T-helper 2 cell treated with Interferon-gamma antibody and Interleukin-4, amounts not matched to agents 100 ng/mL and 5 ng/mL, for 36 hours (primary cell): Measurements from ENCODE around the gene KCTD10. TPM values are rescaled to one million over a fixed set of nuclear protein-coding genes. Genes with fewer than 3 reads are reported as not detected.

Source experiments
- intact Hi-C: fragments of 100-400 bp; cut with micrococcal nuclease; formaldehyde crosslinking; loops from one replicate; pipeline ENCODE4 v1.15.1; 2023
- total RNA-seq: library from RNA; stranded (reverse); gene quantifications from 2 replicates; pipeline ENCODE4 v1.2.3, GENCODE V29; 2022

Gene KCTD10, protein sequence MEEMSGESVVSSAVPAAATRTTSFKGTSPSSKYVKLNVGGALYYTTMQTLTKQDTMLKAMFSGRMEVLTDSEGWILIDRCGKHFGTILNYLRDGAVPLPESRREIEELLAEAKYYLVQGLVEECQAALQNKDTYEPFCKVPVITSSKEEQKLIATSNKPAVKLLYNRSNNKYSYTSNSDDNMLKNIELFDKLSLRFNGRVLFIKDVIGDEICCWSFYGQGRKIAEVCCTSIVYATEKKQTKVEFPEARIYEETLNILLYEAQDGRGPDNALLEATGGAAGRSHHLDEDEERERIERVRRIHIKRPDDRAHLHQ
- 32.3 and 36.5 TPM in 2 replicates for total RNA-seq

DNA sequence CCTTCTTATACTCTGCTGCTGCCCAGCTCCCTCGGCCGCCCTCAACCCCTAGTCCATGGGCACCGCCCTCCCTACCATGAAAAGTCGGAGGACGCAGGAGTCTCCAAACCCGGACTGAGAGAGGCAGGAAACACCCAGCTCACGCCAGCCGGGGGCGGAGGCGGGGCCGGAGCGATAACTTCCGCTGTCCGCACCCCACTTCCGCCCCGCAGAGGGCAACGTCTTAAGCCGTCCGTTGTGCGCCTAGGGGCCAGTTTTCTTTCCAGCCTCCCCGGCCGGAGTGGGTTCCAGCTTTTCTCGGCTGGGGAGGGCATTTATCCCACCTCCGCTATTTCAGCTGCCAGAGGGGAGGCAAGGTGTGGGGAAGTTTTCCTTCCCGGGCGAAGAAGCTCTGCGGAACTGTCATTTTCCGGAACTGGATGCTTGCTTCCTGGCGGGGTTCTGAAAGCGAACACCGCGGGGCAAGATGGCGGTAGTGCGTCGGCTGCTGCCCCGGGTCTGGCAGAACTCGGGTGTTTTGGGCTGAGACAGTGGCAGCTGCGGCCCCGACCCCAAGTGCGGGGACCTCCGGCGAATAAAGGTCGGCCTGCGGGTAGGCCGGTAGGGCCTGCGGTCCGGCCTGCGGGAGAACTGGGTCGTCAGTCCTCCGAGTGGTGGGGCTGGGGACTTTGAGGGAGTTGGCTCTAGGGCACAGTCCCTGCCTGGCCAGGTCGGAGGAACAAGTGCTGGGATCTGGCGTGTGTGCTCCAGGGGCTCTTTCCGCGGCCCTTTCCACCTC, at the start of gene KCTD10, which contains the start of gene UBE3B:
TSS of gene KCTD10 (minus strand) at position 116 of the 778 bp plus-strand sequence. CDS start at position 78, 38 bp downstream.
TSS of gene UBE3B (plus strand) at position 450 of the 778 bp plus-strand sequence. CDS start 5,918 bp downstream, outside the sequence.
- intact Hi-C loops, result loop anchor here (1.0 to 2.0 kb wide), 3 partner anchors 96 to 425 kb away; partner anchors contain the start of genes FAM222A, MMAB, MVK and USP30

DNA sequence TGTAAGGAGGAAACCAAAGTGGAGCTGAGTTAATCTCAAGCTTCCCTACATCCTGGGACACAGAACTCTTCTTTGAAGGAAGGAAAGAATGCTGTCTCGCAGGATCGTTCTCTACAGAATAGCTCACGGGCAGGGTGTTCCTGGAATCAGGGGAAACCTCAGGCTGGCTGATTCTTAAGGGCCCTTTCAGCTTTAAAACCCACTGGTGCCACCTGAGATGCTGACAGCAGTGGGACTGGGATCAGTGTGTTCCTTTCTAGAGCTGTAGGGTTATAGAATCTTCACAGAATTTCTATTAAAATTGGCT, 48.1 kb upstream of the KCTD10 start:
- intact Hi-C loops, result no loop called here

DNA sequence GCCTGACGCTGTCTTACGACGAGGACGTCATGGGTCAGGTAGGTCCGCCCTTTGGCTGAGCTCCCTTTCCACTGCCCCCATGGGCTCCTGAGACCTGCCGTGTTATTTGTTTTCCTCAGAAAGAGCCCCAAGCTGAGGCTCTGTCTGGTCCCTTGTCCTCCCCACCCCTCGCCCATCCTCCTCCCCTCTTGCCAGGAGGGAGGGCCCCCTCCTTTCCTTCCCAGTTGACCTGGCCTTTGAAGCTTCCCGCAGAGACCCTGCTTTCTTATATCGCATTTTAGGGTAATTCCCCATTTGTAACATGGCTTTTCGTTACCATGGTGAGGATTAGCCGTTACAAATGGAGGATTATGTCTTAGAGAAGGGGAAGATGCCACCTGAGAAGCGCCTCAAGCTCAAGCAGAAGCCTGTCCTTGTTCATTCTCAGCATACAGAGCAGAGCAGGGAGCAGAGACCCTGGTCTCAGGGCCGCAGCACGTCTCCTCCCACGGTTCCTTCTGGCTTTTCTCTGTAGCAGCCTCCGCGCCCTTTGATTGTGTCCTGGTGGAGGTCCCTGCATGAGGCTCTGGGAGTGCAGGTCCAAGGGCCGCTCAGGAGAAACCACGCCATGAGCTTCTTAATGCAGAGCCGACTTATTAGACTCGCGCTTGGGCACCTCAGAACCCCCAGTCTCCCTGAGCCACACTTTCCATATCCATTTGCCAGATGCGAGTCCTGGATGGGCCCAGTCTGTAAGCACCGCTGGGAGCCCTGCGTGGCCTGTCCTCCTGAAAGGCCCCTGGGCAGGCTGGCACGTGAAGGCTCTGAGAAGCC, 47.6 kb upstream of the KCTD10 start:
- intact Hi-C loops, result no loop called here

DNA sequence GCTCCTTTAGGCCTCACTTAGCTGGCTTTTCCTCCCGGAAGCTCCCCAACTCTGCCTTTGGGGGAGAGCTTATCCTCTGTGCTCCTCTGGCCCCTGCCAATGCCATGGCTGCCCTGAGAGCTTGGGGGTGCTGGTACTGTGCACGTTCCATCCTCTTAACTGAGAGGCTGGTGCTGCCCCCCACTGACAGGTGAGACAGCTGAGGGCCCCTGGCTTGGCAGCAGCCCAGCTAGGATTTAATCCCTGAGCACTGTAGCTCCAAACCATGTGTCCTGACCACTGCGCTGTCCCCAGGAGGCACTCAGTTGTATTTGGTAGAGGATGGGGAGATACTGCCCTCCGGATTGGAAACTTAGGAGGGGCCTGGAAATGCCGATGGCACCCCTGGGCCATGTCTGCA, 46.4 kb upstream of the KCTD10 start:
- intact Hi-C loops, result no loop called here

DNA sequence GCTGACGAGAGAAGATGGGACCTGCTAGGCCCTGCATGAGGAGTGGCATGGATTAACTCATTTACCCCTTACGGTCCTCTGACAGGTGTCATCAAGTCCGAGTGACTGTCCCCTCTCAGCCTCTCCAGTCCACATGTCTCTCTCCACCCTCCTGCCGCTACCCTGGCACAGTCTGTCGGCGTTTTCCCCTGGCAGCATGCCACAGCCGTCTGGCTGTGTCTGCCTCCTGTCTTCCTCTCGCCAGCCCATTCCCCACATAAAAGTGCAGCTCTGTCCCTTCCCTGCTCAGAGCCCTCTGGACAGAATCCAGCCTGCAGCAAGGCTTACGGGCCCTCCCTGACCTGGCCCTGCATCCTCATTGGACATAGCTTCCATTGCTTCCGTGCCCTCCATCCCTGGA, 46.0 kb upstream of the KCTD10 start:
- intact Hi-C loops, result no loop called here

DNA sequence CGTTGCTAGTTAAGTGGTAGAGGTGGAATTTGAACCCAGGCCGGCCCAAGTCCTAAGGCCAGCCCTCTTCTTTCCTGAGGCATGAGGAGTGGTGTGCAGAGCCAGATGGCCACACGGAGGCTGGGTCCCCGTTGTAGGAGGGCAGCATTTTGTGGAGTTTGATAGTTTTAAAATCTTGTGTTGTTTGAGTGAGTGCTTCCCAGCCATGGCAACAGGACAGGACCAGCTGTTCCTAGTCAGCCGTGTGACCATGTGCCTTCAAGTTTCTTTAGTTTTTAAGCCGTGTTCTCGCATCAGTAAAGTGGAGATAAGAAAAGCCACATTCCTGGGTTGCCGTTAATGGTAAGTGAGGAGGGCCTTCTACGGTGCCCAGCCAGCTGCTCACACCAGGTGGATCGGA, 44.7 kb upstream of the KCTD10 start:
- intact Hi-C loops, result no loop called here

DNA sequence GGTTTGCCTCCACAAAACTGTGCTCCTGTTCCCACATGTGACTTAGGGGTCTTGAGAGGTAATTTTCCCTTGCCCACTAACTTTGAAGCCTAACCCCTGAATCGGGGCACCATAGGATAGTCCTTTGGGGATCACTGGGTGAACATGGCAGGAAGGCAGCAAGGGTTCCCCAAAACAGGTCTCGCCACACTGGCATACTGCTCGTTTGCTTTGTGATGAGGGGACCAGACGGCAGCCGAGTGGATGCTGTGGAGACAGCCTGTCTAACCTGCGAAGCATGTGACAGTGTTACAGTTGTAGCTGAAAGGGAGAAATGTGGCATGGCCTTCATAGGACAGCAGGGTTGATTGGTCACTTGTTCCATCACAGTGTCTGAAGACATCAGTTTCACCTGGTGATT, 42.7 kb upstream of the KCTD10 start:
- intact Hi-C loops, result no loop called here

DNA sequence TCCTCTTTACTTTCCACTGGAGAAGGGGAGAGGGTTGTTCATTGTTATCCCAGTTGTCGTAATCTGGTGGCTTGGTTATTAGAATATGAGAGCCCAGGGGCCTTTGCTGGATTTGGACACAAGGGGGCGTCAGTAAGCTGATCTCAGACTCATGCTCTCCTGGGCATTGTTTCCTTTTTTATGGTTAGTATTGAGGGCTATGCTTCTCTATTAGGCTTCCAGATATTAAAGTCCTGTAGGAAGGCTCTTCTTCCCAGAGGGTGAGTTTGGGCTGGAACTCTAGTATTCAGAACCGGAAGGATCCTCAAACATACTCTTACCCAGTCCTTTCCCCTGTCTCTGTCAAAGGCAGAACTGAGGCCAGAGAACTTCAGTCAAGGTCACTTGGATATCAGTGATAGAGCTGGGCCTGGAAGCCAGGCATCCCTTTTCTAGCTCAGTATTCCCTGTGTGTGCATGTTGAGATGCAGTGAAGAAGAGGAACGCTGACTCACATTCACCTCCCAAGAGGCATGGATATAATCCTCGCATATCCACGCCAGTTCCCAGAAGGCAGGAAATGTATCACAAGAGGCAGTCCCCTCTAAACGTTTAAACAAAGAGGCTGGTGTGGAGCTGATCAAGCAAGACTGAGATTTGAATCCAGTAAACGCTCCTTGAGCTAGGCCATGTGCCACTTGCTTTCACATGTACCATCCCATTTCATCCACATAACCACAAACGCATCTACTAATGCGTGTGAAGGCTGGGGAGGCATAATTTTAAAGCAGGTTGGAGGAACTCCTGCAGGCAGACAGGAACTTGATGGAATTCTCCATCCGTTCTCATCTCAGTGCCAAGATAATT, 41.9 kb upstream of the KCTD10 start:
- intact Hi-C loops, result loop anchor here (1.0 kb wide), 1 partner anchor 256 kb away; no protein-coding TSS in a partner anchor

DNA sequence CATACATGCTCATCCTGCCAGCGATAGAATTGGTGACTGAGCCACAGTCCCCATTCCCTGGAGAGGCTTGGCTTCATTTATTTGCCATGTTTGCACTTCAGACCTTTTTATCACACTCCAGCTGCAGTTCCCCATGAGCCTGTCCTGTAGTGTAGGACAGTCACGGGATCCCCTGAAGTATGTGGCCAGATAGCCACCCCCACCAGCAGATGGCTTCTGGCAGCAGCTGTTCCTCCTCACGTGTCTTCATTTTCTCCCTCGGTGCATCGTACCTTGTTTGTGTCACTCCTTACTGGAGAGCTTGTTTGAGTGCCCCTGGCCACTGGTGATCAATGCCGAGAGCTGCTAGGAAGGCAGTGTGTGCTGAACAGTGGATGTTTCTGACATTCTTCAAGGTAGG, 40.5 kb upstream of the KCTD10 start:
- intact Hi-C loops, result loop anchor here (1.0 kb wide), 1 partner anchor 258 kb away; no protein-coding TSS in a partner anchor

DNA sequence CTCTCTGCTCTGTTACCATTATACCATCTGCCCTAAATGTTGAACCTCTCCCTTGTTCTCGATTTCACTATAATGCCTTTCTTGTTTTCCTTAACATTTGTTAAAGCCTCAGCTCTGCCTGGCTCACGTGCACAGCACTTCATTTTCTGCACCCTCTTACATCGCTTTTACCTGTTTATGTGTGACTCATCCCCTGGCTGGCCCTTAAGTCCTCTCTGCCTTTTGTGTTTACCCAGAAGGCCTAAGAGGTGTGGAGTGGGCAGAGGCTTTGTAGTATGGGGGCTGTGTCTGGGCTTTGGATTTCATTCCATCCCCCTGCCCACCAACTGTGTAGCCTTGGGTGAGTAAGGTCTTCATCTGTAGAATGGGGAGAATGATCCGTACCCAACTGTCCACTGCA, 36.9 kb upstream of the KCTD10 start:
- intact Hi-C loops, result no loop called here

DNA sequence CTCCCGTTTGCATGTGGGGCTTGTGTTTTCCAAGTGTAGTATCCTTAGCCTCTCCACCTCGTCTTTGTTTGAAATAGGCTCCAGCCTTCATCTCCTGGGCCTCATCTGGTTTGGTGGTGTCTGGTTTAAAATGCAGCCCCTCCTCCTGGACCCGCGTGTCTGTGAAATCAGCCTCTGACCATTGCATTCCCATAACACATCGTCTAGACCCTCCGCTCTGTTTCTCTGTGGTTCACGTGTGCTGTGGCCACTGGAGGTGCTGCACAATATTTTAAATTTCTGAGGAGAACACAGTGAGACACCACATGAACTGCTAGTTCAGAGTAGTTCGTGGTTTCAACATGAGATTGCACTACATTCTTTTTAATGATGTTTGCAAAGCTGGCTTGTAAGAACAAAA, 36.0 kb upstream of the KCTD10 start:
- intact Hi-C loops, result no loop called here

DNA sequence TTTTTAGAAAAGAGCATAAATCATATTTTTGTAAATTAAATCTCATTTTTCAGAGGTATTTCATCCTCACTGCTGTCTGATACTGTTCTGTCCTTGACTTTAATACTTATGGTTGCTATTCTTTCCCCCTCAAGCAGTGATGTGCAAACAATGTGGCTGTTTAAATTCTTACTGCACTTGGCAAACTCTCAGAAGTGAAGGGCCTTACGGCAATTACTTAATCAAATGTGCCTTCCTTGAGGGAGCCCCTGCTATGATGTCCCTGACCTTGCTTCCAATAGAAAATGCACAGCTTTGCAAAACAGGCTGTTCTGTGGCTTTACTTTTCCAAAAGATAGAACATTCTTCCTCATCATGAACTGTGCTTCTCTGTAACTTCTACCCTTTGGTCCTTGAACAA, 35.5 kb upstream of the KCTD10 start:
- intact Hi-C loops, result no loop called here

DNA sequence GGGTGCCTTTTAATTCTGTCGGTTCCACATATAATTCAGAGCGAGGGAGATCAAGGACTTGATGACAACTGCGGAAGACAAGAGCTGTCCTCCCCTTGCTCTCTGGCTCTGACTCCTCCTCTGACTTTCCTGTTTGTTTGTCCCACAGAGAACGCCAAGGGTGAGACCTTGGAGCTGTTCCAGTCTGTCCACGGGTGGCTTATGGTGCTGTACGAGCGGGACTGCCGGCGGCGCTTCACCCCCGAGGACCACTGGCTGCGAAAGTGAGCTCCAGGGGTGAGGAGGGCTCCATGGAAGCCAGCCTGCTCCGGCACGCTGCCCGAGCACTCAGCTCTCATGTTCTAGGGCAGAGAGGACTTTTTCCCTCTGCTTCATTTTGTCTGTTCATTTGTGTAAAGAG, 33.1 kb upstream of the KCTD10 start:
- intact Hi-C loops, result no loop called here

DNA sequence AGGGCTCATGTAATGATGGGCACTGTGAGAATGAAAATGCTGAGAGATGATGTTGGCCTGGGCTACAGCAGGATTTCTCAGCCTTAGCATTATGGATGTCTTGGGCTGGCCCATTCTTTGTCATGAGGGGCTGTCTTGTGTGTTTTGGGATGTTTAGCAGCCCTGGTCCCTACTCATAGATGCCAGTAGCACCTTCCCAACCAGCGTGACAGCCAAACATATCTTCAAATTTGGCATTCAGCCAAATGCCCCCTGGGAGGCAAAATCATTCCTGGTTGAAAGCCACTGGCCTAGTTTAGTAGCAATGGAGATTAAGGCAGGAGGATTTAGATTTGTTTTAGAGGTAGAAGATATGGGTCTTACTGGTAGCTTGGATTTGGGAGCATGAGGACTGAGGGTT, 27.0 kb upstream of the KCTD10 start:
- intact Hi-C loops, result no loop called here

DNA sequence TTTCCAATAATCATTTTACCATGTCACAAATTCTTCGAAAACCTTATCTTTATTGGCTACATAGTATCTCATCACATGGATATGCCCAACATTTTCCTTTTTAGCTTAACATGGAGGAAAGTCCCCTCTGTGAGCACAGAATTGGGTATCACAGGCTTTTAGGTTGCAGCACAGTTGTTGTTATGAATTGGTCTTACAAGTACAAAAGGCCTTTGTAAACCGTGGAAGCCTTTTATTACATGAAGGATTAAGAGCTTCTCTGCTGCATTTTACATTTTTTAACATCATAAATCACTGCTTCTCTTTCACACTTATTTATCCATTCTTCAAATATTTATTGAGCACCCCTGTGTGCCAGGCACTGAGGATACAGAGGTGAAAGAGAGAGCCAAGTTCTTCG, 26.5 kb upstream of the KCTD10 start:
- intact Hi-C loops, result no loop called here

DNA sequence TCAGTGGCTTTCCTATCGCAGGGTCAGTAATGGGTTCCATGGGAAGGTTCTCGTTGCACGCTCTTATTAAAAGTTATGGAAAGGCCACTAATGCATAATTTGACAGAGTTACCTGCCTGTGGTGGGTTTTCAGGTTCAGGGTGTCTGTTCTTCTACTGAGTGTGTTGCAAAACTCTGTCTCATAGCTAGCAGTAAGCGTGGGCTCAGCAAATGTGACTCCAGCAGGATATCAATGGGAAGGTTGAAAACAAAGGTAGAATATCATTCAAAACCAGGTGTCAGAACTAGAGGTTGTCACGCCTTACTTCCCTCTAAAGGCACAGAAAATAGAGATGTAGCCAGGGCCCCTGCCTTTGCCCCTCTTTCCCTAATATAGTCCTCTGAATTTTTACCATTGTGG, 25.2 kb upstream of the KCTD10 start:
- intact Hi-C loops, result no loop called here

DNA sequence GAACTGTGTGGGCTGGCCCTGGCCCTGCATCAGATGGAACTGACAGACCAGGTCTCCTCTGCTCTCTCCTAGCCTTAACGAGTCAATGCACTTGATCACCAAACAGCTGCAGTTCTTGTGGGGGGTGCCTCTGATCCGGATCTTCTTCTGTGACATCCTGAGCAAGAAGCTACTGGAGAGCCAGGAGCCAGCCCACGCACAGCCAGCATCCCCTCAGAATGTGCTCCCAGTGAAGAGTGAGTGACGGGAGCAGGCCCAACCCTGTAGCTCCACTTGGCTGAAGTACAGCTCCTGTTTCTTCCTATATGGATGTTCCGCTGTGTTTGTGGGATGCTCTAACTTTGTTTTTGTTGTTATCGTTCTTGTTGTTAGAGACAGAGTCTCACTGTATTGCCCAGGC, 24.2 kb upstream of the KCTD10 start:
- intact Hi-C loops, result no loop called here

DNA sequence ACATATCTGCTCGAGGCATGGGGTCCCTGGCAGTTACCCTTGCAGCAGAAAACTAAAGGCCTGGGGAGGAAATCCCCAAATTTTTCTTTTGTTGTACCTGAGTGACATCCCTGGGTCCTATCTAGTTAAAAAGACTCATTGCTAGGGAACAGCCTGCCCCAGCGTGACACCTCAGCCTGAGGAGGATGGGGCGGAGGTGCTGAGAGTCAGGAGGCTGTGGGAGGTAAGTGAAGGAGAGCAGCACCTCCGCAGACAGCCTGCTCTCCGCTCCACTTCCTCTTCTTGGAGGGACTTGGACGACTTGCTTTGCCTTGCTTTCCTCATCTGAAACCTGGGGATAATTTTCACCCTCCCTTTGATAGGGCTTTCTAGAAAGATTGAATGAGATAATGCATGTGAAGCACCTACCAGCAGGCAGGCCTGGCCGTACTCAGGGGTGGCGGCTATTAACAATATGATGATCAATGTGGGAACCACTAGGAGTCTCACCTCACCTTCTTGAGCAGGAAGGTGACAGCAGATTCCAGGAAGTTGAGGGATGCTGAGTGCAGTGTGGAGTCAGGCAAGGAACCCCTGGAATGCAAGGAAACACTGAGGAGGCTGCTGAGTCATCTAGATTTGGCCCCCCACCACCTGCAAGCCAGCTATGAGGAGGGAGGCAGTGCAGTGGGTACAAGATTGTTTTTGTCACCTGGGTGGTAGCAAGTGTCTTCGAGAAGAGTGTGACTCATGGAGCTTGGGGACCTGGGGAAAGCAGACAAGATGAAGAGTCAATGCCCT, 23.5 kb upstream of the KCTD10 start:
- intact Hi-C loops, result no loop called here

DNA sequence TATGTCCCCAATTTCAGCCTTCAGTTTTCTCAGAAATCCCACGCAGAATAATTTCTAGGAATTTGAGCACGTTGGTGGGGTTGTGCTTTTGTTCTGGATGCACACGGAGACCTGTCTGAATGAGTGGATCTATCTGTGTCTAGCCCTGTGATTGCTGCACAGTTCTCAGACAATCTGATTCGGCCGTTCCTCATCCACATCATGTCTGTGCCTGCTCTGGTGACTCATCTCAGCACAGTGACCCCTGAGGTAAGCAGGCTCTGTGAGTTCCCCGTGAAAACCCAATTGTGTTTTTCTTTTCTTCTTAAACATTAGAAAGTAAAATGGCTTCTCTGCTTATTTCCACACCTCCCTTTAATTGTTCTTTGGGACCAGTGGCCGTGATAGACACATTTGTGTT, 20.6 kb upstream of the KCTD10 start:
- intact Hi-C loops, result no loop called here

DNA sequence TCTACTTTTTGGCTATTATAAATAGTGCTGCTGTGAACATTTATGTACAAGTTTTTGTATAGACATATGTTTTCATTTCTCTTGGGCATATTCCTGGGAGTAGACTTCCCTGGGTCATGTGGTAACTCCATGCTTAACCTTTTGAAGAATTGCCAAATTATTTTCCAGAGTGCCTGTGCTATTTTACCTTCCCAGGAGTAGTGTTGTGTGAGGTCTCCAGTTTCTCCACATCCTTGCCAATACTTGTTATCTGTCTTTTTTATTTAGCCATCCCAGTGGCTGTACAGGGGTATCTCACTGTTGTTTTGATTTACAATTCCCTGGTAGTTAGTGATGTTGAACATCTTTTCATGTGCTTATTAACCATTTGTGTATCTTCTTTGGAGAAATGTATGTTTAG, 19.2 kb upstream of the KCTD10 start:
- intact Hi-C loops, result no loop called here
